ENCODE results near the gene PCDHGA3. TPM values are rescaled to one million over a fixed set of nuclear protein-coding genes. Genes with fewer than 3 reads are reported as not detected.

Gene PCDHGA3
- total RNA-seq, 2 experiments from 2014 or later, result 0.25 to 0.36 TPM

DNA sequence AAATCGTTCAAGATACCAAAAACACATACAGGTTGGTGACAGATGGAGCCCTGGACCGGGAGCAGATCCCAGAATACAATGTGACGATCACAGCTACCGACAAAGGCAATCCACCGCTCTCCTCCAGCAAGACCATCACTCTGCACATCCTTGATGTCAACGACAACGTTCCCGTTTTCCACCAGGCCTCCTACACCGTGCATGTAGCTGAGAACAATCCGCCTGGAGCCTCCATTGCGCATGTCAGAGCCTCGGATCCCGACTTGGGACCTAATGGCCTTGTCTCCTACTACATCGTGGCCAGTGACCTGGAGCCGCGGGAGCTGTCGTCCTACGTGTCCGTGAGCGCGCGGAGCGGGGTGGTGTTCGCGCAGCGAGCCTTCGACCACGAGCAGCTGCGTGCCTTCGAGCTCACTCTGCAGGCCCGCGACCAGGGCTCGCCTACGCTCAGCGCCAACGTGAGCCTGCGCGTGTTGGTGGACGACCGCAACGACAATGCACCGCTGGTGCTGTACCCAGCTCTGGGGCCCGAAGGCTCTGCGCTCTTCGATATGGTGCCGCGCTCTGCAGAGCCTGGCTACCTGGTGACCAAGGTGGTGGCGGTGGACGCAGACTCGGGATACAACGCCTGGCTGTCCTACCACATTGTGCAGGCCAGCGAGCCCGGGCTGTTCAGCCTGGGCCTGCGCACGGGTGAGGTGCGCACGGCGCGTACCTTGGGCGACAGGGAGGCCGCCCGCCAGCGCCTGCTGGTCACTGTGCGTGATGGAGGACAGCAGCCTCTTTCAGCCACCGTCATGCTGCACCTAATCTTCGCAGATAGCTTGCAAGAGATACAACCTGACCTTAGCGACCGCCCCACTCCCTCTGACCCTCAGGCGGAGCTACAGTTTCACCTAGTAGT lies 28.2 kb downstream of the PCDHGA3 start:
- no peaks in the 10 kb centered on the region for H3K9me2 ChIP-seq (ENCODE audit: insufficient read depth, low read length)
- CTCF ChIA-PET (ENCODE audit: unreplicated experiment), result interaction anchor here (0.9 kb wide), 1 partner anchor 12 kb away, joined by 3 read pairs; no protein-coding TSS in a partner anchor
- intact Hi-C loops (cut with micrococcal nuclease; ENCODE audit: unreplicated experiment), result loop anchor here (5.0 kb wide), 1 partner anchor 185 kb away; no protein-coding TSS in a partner anchor
- no peaks in the 10 kb centered on the region for H4K20me1 ChIP-seq (ENCODE audit: insufficient read depth, low read length)
- H3K4me1 ChIP-seq (ENCODE audit: insufficient read depth, low read length, poor library complexity, severe bottlenecking), result peaks cover 12% of the 10 kb centered on the region
- DNase-seq (ENCODE audit: low spot score), result no peak
- no TSS peak for BruUV-seq (replicated peaks)
- H2AFZ ChIP-seq (ENCODE audit: low read length), result no peak overlapping the region
- no peak overlapping the region for H3K4me2 ChIP-seq (ENCODE audit: low read length)
- POLR2A ChIA-PET, result no interaction called here
- H3K27ac ChIP-seq (ENCODE audit: low read depth, low read length, poor library complexity, severe bottlenecking), result no peak overlapping the region
- peaks cover 11% of the 10 kb centered on the region; the same call in 1 of the 2 replicates for H3K36me3 ChIP-seq (ENCODE audit: insufficient read depth, low read length)
- no peaks in the 10 kb centered on the region for H3K9me3 ChIP-seq (ENCODE audit: low read length)
- H3K4me3 ChIP-seq (ENCODE audit: low read depth, low read length, poor library complexity, severe bottlenecking), result no peak overlapping the region
- H3K79me2 ChIP-seq (ENCODE audit: insufficient read depth, low read depth, low read length), result no peaks in the 10 kb centered on the region
- TF ChIP-seq, protein P1, sequence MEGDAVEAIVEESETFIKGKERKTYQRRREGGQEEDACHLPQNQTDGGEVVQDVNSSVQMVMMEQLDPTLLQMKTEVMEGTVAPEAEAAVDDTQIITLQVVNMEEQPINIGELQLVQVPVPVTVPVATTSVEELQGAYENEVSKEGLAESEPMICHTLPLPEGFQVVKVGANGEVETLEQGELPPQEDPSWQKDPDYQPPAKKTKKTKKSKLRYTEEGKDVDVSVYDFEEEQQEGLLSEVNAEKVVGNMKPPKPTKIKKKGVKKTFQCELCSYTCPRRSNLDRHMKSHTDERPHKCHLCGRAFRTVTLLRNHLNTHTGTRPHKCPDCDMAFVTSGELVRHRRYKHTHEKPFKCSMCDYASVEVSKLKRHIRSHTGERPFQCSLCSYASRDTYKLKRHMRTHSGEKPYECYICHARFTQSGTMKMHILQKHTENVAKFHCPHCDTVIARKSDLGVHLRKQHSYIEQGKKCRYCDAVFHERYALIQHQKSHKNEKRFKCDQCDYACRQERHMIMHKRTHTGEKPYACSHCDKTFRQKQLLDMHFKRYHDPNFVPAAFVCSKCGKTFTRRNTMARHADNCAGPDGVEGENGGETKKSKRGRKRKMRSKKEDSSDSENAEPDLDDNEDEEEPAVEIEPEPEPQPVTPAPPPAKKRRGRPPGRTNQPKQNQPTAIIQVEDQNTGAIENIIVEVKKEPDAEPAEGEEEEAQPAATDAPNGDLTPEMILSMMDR (conservative IDR thresholded peaks at IDR 0.05; ENCODE audit: low read length), result no peak
- no peak for TF ChIP-seq EZH2phosphoT487 (IDR thresholded peaks at IDR 0.05; ENCODE audit: borderline replicate concordance, low read depth, low read length)

DNA sequence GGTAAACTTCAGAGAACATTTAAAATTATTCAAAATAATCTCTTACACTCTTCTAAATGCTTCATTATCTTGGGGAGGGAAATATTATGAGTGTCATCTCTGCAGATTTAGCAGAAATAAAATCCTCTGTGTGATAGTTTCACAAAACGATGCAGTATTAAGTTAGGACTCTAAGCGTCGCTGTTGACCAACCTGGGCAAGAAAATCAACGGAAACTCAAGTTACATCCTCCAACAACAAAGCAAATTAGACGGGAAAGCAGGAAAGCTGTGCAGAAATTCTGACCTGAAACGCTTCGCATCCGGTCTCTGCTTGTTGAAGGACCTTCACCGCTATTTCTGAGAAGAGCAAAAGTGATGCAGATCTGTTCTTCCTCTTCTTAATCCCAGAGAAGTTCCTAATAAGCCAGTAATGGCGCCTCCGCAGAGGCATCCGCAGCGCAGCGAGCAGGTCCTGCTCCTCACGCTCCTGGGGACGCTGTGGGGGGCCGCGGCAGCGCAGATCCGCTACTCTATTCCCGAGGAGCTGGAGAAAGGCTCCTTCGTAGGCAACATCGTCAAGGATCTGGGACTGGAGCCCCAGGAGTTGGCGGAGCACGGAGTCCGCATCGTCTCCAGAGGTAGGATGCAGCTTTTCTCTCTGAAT lies 30.2 kb downstream of the PCDHGA3 start, which contains the start of gene PCDHGA6:
Gene PCDHGA6, plus strand, starts transcription at position 219 of the 645 bp plus-strand sequence. Its CDS starts 193 bp downstream, at position 412.
- Histone ChIP-seq H3K9me2 (ENCODE audit: insufficient read depth, low read length) (no peaks in the 10 kb centered on the region), H2AFZ (ENCODE audit: low read length) (no peak within 1 kb of the TSS), H3K79me2 (ENCODE audit: insufficient read depth, low read depth, low read length) (no peaks in the 10 kb centered on the region), H3K36me3 (ENCODE audit: insufficient read depth, low read length) (peaks cover 11% of the 10 kb centered on the region; the same call in 1 of the 2 replicates), H3K4me3 (ENCODE audit: low read depth, low read length, poor library complexity, severe bottlenecking) (no peak within 1 kb of the TSS), H4K20me1 (ENCODE audit: insufficient read depth, low read length) (no peaks in the 10 kb centered on the region), H3K4me2 (ENCODE audit: low read length) (peak within 1 kb of the TSS; percentile 14; the same call in 1 of the 2 replicates), H3K4me1 (ENCODE audit: insufficient read depth, low read length, poor library complexity, severe bottlenecking) (peaks cover 12% of the 10 kb centered on the region), H3K9me3 (ENCODE audit: low read length) (no peaks in the 10 kb centered on the region), H3K27ac (ENCODE audit: low read depth, low read length, poor library complexity, severe bottlenecking) (no peak within 1 kb of the TSS)
- intact Hi-C loops (cut with micrococcal nuclease; ENCODE audit: unreplicated experiment), result loop anchor here (5.0 kb wide), 1 partner anchor 184 kb away; no protein-coding TSS in a partner anchor
- BruUV-seq (replicated peaks), result no TSS peak
- TF ChIP-seq EZH2phosphoT487 (IDR thresholded peaks at IDR 0.05; ENCODE audit: borderline replicate concordance, low read depth, low read length), result no peak
- TF ChIP-seq, protein P1 (conservative IDR thresholded peaks at IDR 0.05; ENCODE audit: low read length), result peak; percentile 82
- ChIA-PET POLR2A (interaction anchor here (1.1 kb wide), 1 partner anchor 32 kb away, joined by 3 read pairs; no protein-coding TSS in a partner anchor), CTCF (ENCODE audit: unreplicated experiment) (no interaction called here)
- peak; percentile 37 for DNase-seq (ENCODE audit: low spot score)
